ENCODE results near the gene RIN3. TPM values are rescaled to one million over a fixed set of nuclear protein-coding genes. Genes with fewer than 3 reads are reported as not detected.

RIN3 gene
- total RNA-seq, 4 donors from 2014 or later = 2.1 to 10.4 (median 7.2) TPM

DNA sequence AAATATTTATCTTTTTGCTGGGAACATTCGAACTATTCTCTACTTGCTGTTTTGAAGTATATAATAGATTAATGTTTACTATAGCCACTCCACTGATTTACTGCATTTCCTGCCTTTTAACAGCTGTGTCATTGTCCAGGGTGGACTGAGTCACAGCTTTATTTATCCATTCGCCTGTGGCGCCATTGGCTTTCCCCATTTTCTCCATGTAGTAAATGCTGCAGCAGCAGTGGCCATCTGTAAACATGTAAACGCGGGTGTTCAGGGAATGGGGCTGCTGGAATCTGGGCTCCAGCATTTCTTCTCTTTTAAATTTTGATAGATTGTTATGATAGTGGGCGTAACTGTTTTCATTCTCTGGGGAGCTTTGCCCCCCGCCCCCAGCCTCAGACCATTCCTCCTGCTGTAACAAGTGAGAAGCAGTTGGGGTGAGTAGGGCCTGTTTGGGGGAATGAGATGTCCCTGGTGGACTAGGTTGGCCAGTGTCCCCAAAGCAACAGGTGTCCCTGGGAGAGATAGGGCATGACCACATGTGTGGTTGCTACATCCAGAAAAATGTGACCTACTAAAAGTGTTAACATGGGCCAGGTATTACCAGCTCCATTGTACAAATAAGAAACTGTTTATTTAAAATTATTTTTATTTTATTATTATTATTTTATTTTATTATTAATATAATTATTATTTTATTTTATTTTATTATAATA lies 32.9 kb downstream of the RIN3 start:
- Histone ChIP-seq H3K36me3 (no peaks in the 10 kb centered on the region), H3K4me3 (no peak overlapping the region), H3K27me3 (no peaks in the 10 kb centered on the region), H3K9me3 (no peaks in the 10 kb centered on the region), H3K4me1 (peaks cover 15% of the 10 kb centered on the region), H3K27ac (no peak overlapping the region)
- DNase-seq (ENCODE audit: low spot score in 2 of 2) = no peak
- TF ChIP-seq, protein P1, sequence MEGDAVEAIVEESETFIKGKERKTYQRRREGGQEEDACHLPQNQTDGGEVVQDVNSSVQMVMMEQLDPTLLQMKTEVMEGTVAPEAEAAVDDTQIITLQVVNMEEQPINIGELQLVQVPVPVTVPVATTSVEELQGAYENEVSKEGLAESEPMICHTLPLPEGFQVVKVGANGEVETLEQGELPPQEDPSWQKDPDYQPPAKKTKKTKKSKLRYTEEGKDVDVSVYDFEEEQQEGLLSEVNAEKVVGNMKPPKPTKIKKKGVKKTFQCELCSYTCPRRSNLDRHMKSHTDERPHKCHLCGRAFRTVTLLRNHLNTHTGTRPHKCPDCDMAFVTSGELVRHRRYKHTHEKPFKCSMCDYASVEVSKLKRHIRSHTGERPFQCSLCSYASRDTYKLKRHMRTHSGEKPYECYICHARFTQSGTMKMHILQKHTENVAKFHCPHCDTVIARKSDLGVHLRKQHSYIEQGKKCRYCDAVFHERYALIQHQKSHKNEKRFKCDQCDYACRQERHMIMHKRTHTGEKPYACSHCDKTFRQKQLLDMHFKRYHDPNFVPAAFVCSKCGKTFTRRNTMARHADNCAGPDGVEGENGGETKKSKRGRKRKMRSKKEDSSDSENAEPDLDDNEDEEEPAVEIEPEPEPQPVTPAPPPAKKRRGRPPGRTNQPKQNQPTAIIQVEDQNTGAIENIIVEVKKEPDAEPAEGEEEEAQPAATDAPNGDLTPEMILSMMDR (IDR thresholded peaks at IDR 0.05) = no peak
- WGBS = 92% methylated on average over 7 of the region's 7 CpGs

DNA sequence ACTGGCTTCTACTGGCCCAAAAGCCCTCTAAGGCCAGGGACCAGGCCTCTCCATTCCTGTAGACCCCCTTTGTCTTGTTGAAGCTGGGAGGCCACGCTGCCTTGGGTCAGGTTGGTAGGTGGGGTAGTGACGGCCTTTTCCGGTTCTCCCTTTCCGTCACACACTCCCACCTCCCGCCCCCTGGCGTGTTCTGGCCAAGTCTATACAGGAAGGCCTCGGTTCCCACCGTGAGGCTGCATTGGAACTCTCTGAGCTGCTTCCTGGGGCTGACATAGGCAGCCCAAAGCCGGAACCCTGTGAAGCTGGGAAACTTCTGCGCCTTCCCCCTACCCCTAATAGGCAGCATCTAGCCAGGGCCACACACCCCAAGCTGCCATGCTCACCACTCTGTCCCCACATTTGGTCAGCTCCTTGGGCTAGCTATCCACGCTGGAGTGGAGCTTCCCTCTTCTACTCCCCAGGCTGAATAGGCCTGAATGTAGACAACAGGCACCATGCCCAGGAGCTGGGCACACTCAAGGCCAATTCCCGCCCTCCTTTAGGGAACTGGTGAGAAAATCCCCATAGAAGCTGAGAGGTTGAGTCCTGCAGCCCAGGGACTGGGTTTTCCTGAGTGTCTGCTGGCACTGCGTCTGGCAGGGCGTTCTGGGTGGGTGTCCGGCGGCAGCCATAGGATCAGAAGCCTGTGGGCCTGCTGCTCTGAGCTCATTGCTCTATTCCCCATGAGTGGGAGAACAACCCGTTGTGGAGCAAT lies 35.7 kb downstream of the RIN3 start:
- Histone ChIP-seq H3K27ac (peak overlapping the region; percentile 68), H3K36me3 (no peaks in the 10 kb centered on the region), H3K27me3 (no peaks in the 10 kb centered on the region), H3K9me3 (no peaks in the 10 kb centered on the region), H3K4me1 (peaks cover 17% of the 10 kb centered on the region), H3K4me3 (no peak overlapping the region)
- TF ChIP-seq, protein P1 (IDR thresholded peaks at IDR 0.05) = no peak
- no peak for DNase-seq (ENCODE audit: low spot score in 2 of 2)
- 86% methylated on average over 11 of the region's 17 CpGs for WGBS

DNA sequence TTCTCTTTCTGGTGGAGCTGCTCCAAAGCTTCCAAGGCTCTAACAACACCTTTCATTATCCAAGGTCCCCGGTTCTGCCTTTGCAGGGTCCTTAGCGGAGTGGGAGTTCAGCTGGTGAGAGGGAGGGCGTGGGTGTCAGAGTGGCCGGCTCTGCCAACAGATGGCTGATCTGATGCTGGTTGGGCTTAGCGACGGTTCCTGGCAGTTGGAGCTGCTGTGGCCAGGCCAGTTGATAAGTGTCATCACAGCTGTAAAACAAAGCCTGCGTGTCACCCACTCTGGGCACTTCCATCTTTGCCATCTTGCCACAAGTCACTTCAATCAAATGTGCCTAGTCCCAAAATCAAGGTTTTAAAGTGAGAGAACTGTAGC lies 36.3 kb downstream of the RIN3 start:
- TF ChIP-seq, protein P1 (IDR thresholded peaks at IDR 0.05) = no peak
- TF ChIP-seq POLR2AphosphoS5 (IDR thresholded peaks at IDR 0.05) (no peak), EP300 (IDR thresholded peaks at IDR 0.05) (no peak), POLR2A (IDR thresholded peaks at IDR 0.05) (no peak)
- no peaks in the 10 kb centered on the region for H3K36me3 ChIP-seq
- H3K4me3 ChIP-seq = no peak overlapping the region
- H3K4me1 ChIP-seq = peaks cover 17% of the 10 kb centered on the region
- WGBS = 41% methylated on average over 6 of the region's 7 CpGs
- DNase-seq (ENCODE audit: low spot score in 2 of 2) = peak in 1 of 2 donors; percentile 84
- H3K27ac ChIP-seq = peak overlapping the region; percentile 68
- H3K27me3 ChIP-seq = no peaks in the 10 kb centered on the region
- H3K9me3 ChIP-seq = no peaks in the 10 kb centered on the region

DNA sequence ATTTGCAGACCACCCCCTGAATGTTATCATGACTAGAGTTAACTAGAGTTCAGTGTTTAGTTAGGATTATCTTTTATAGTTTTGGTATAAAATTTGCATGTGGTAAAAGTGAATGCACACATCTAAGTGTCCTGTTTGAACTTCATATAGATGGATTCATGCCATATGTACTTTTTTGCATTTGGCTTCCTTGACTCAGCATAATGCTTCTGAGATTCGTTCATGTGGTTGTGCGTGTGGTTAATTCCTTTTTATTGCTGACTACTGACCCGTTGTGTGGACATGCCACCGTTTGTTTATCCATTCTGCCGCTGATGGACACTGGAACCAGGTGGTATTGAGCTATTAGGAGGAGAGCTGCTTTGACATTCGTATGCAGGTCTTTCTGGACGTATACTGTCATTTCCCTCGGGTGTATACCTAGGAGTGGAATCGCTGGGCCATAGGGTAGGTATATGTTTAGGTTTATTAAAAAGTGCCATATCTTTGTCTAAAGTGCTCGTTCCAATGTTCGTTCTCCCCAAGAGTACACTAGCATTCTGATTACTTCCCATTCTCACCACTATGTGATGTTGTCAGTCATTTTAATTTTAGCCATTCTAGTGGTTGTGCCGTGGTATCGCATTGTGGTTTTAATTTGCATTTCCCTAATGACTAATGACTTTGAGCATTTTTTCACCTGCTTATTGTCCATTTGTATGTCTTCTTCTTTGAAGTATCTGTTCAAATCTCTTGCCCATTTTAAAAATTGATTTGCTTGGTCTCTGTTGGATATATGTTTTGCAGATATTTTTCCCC lies 37.7 kb downstream of the RIN3 start:
- Histone ChIP-seq H3K4me1 (peaks cover 25% of the 10 kb centered on the region), H3K9me3 (no peaks in the 10 kb centered on the region), H3K27me3 (no peaks in the 10 kb centered on the region), H3K4me3 (no peak overlapping the region), H3K27ac (no peak overlapping the region), H3K36me3 (no peaks in the 10 kb centered on the region)
- TF ChIP-seq POLR2AphosphoS5 (IDR thresholded peaks at IDR 0.05) (no peak), EP300 (IDR thresholded peaks at IDR 0.05) (no peak), POLR2A (IDR thresholded peaks at IDR 0.05) (no peak)
- TF ChIP-seq, protein P1 (IDR thresholded peaks at IDR 0.05) = no peak
- DNase-seq (ENCODE audit: low spot score in 2 of 2) = no peak
- 78% methylated on average over 13 of the region's 13 CpGs for WGBS

DNA sequence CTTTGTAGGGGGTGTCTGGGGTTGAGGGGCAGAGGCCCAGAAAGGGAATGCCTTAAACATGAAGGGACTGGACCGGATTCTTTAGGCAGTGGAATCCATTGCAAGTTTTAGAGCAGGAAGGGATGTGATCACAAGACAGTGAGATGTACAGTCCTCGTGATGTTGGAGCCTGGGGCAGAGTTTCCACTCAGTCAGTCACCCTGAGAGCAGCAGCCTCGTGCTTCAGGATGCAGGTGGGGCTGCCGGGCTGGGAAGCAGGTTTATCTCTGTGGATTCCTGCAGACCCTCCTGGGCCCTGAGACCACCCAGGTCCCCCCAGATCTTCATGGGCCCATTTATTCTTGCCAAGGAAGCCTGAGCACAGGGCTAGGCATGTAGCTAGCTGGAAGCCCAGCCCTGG lies 38.5 kb downstream of the RIN3 start:
- no peak overlapping the region for H3K27ac ChIP-seq
- 59% methylated on average over 4 of the region's 4 CpGs for WGBS

More for the DNA sequence above, 38.5 kb downstream of the RIN3 start:
- TF ChIP-seq EP300 (IDR thresholded peaks at IDR 0.05) (no peak), POLR2A (IDR thresholded peaks at IDR 0.05) (no peak), POLR2AphosphoS5 (IDR thresholded peaks at IDR 0.05) (no peak)
- TF ChIP-seq, protein P1 (IDR thresholded peaks at IDR 0.05) = no peak
- Histone ChIP-seq H3K4me1 (peaks cover 25% of the 10 kb centered on the region), H3K36me3 (peaks cover 3% of the 10 kb centered on the region), H3K4me3 (no peak overlapping the region), H3K27me3 (no peaks in the 10 kb centered on the region), H3K9me3 (no peaks in the 10 kb centered on the region)
- DNase-seq (ENCODE audit: low spot score in 2 of 2) = no peak

Measured in suprapubic skin (tissue), 4 donors.